Natural killer cell (primary cell): ENCODE results near the gene CCDC157. TPM values are rescaled to one million over a fixed set of nuclear protein-coding genes. Genes with fewer than 3 reads are reported as not detected.

ENCODE experiments used
- ATAC-seq, 3 donors: fragments of 150-1000 bp in 2 of 3; fragments of 200-7000 bp in 1 of 3; cut with Tn5 transposase; 1 replicate in 1 of 3; 2 replicates in 2 of 3; pipeline ENCODE4 v1.10.0; 2021; ENCODE audit warnings: mild to moderate bottlenecking in 2 of 3, moderate library complexity in 2 of 3
- DNase-seq, 2 donors: peaks; one replicate each; pipeline versions ENCODE4 v3.0.0 to v3.0.0-alpha.2; 2013 to 2021; ENCODE audit warnings: mixed read lengths in 1 of 2
- H3K27ac ChIP-seq: one replicate; pipeline ENCODE4 v1.5.1; 2013; ENCODE audit warnings: mild to moderate bottlenecking, low read length
- H3K27me3 ChIP-seq: one replicate; pipeline ENCODE4 v1.6.1; 2013; ENCODE audit warnings: low read length; ENCODE audit not compliant: control insufficient read depth, insufficient read depth
- H3K36me3 ChIP-seq: one replicate; pipeline ENCODE4 v1.6.1; 2013; ENCODE audit warnings: low read length; ENCODE audit not compliant: control insufficient read depth, insufficient read depth
- H3K4me1 ChIP-seq: one replicate; pipeline ENCODE4 v1.6.1; 2013; ENCODE audit warnings: low read length; ENCODE audit not compliant: control insufficient read depth, insufficient read depth
- H3K4me3 ChIP-seq: one replicate; pipeline ENCODE4 v1.5.1; 2013; ENCODE audit warnings: low read length
- H3K9me3 ChIP-seq: one replicate; pipeline ENCODE4 v1.6.1; 2013; ENCODE audit warnings: low read length; ENCODE audit not compliant: control insufficient read depth, insufficient read depth
- H3K27ac Mint-ChIP-seq, 2 donors: one replicate each; pipeline ENCODE4 v1.8.0; 2022; ENCODE audit warnings: mild to moderate bottlenecking in 2 of 2, mixed read lengths in 2 of 2, moderate library complexity in 1 of 2
- H3K27me3 Mint-ChIP-seq, 2 donors: one replicate each; pipeline ENCODE4 v1.8.0; 2022; ENCODE audit warnings: low read depth in 2 of 2, mixed read lengths in 2 of 2
- H3K36me3 Mint-ChIP-seq: one replicate; pipeline ENCODE4 v1.8.0; 2022; ENCODE audit warnings: mixed read lengths
- H3K4me1 Mint-ChIP-seq, 2 donors: one replicate each; pipeline ENCODE4 v1.8.0; 2022; ENCODE audit warnings: mixed read lengths in 2 of 2
- H3K4me3 Mint-ChIP-seq: one replicate; pipeline ENCODE4 v1.8.0; 2022; ENCODE audit warnings: mild to moderate bottlenecking, moderate library complexity, mixed read lengths
- H3K9me3 Mint-ChIP-seq, 2 donors: one replicate each; pipeline ENCODE4 v1.8.0; 2022; ENCODE audit warnings: mixed read lengths in 2 of 2
- WGBS: methylation state at CpG from one replicate; pipeline ENCODE4 v1.1.7; 2013; ENCODE audit warnings: missing lambda C conversion rate; ENCODE audit not compliant: insufficient coverage; 5-methylcytosine and 5-hydroxymethylcytosine counted together
- intact Hi-C: fragments of 100-400 bp; cut with micrococcal nuclease; formaldehyde crosslinking; loops from one replicate; pipeline ENCODE4 v1.14.2; 2022
- total RNA-seq, 4 donors: library from RNA; stranded (reverse); fragments of 120-200 nt in 1 of 4; gene quantifications; one replicate each; pipeline versions ENCODE4 v1.2.3 to v1.2.4, GENCODE V29; 2013 to 2022
- TF ChIP-seq, protein P1 (sequence below): fragments of 200-600 bp; IDR thresholded peaks from one replicate; pipeline ENCODE4 v1.8.0; 2022; ENCODE audit warnings: antibody characterized with exemption

Gene CCDC157
- total RNA-seq, 3 donors from 2014 or later (not counting 1 experiment from before 2014, with no cell fraction given) = 7.7 to 9.7 (median 8.4) TPM

DNA sequence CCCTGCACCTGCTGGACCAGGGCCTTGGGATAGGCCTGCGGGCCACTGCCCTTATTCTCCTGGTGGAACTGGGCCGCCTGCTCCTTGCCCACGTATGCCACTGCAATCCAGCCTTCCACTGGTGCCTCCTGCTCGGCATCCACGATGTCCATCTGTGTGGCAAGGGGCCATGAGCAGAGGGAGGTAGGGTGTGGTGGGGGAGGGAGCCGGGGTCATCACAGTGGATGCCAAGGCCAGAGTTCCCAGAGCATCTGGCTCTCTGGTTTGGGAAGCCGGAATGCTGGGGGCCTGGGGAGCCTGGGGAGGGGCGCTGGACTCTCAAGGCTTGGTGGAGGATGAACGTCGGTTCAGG lies 29.8 kb downstream of the CCDC157 start:
- no peaks in the 10 kb centered on the region for H3K9me3 Mint-ChIP-seq

DNA sequence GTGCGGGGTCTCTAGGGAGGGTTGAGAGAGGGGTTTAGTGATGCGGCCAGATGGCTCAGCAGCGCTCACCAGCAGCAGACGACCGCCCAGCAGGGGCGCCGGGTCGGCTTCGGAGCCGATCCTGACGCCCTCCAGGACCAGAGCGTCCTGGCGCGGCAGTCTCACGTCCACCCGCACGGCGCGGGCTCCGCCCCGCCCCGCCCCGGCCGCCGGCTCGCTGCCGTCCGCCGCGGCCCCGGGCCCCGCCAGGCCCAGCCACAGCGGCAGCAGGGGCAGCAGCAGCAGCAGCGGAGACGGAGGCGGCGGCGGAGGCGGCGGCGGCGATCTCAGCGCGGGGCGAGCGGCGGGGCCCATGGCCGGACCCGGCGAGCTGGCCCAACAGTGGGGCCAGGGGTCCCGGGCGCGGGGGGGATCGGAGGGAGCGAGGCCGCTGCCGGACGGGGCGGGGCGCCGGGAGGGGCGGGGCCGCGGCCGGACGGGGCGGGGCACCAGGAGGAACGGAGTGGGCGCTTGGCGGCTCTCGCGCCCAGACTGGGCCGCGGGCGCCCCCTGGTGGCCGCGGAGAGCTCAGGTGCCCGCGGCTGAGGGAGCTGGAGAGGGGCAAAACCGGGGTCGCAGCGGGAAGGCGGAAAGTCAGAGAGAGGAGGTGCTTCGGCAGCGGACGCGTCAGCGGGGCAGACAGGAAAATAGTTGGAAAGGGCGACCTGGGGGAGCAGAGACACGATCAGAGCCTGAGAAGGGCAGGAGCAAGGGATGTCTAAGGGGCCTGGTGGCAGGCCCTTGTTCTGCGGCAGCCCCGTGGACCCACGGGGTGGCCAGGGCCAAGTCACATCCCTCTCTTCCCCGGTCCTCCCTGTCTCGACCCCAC lies 30.4 kb downstream of the CCDC157 start, which contains the start of gene RNF215:
Gene RNF215 (minus strand): TSS at position 452 of the 868 bp plus-strand sequence. CDS start 98 bp downstream, at position 354.
- intact Hi-C loops = loop anchor here (1.0 kb wide), 1 partner anchor 100 kb away; no protein-coding TSS in a partner anchor
- Histone ChIP-seq H3K27me3 (no peaks in the 10 kb centered on the region), H3K36me3 (no peaks in the 10 kb centered on the region), H3K4me1 (peaks cover 12% of the 10 kb centered on the region), H3K9me3 (no peaks in the 10 kb centered on the region), H3K27ac (no peak within 1 kb of the TSS), H3K4me3 (peak within 1 kb of the TSS; percentile 9)
- Mint-ChIP-seq H3K4me1 (peaks cover 5 to 6% of the 10 kb centered on the region in 2 donors), H3K27ac (peak within 1 kb of the TSS in 1 of 2 donors; percentile 76), H3K4me3 (peak within 1 kb of the TSS; percentile 52), H3K9me3 (no peaks in the 10 kb centered on the region), H3K27me3 (peaks cover 0 to 5% of the 10 kb centered on the region in 2 donors), H3K36me3 (no peaks in the 10 kb centered on the region)
- ATAC-seq = peak; percentile 94 to 97 (median 95)
- TF ChIP-seq, protein P1, sequence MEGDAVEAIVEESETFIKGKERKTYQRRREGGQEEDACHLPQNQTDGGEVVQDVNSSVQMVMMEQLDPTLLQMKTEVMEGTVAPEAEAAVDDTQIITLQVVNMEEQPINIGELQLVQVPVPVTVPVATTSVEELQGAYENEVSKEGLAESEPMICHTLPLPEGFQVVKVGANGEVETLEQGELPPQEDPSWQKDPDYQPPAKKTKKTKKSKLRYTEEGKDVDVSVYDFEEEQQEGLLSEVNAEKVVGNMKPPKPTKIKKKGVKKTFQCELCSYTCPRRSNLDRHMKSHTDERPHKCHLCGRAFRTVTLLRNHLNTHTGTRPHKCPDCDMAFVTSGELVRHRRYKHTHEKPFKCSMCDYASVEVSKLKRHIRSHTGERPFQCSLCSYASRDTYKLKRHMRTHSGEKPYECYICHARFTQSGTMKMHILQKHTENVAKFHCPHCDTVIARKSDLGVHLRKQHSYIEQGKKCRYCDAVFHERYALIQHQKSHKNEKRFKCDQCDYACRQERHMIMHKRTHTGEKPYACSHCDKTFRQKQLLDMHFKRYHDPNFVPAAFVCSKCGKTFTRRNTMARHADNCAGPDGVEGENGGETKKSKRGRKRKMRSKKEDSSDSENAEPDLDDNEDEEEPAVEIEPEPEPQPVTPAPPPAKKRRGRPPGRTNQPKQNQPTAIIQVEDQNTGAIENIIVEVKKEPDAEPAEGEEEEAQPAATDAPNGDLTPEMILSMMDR = peak; percentile 89
- peak; percentile 87 to 90 for DNase-seq
- WGBS = 1% methylated on average over 94 of the region's 95 CpGs

More for the DNA sequence above, 29.8 kb downstream of the CCDC157 start:
- intact Hi-C loops = no loop called here
- ATAC-seq = no peak
- Histone ChIP-seq H3K36me3 (no peaks in the 10 kb centered on the region), H3K9me3 (no peaks in the 10 kb centered on the region), H3K4me1 (peaks cover 12% of the 10 kb centered on the region), H3K27ac (no peak overlapping the region), H3K27me3 (no peaks in the 10 kb centered on the region), H3K4me3 (peak overlapping the region; percentile 9)
- TF ChIP-seq, protein P1 = no peak
- Mint-ChIP-seq H3K4me3 (peak overlapping the region; percentile 52), H3K36me3 (no peaks in the 10 kb centered on the region), H3K27ac (peak overlapping the region in 1 of 2 donors; percentile 76), H3K27me3 (peaks cover 0 to 5% of the 10 kb centered on the region in 2 donors), H3K4me1 (peaks cover 5 to 6% of the 10 kb centered on the region in 2 donors)
- 39% methylated on average over 10 of the region's 10 CpGs for WGBS
- no peak for DNase-seq

GRCh38 chr22:30390974-30391691 lies 34.3 kb downstream of the CCDC157 start:
- no peaks in the 10 kb centered on the region for H3K9me3 Mint-ChIP-seq
- TF ChIP-seq, protein P1 = peak; percentile 83
- peaks cover 5 to 6% of the 10 kb centered on the region in 2 donors for H3K4me1 Mint-ChIP-seq
- Histone ChIP-seq H3K27ac (no peak overlapping the region), H3K4me3 (no peak overlapping the region), H3K36me3 (no peaks in the 10 kb centered on the region), H3K27me3 (peaks cover 7% of the 10 kb centered on the region), H3K9me3 (no peaks in the 10 kb centered on the region), H3K4me1 (peaks cover 12% of the 10 kb centered on the region)
- no peak overlapping the region for H3K4me3 Mint-ChIP-seq
- H3K36me3 Mint-ChIP-seq = no peaks in the 10 kb centered on the region
- peaks cover 21 to 23% of the 10 kb centered on the region in 2 donors for H3K27me3 Mint-ChIP-seq
- 71% methylated on average over 5 of the region's 5 CpGs for WGBS
- intact Hi-C loops = loop anchor here (1.0 to 2.0 kb wide), 3 partner anchors 35 to 282 kb away; no protein-coding TSS in a partner anchor
- H3K27ac Mint-ChIP-seq = no peak overlapping the region
- DNase-seq (peak; percentile 64 to 93), ATAC-seq (peak; percentile 49 to 58 (median 52))
